Left ventricle myocardium inferior (tissue), 1 donor: ENCODE measurements around the gene VPS39. TPM values are rescaled to one million over a fixed set of nuclear protein-coding genes. Genes with fewer than 3 reads are reported as not detected.
A peak's percentile ranks its signal among the peaks of the same experiment; 100 is the strongest.

Experiments used
- DNase-seq: peaks from one replicate; pipeline ENCODE4 v3.0.0-alpha.2; 2020
- H3K27ac ChIP-seq: fragments of 200-600 bp; replicated peaks from 2 replicates; pipeline ENCODE4 v1.8.0; 2021
- H3K27me3 ChIP-seq: fragments of 200-600 bp; 2 replicates; pipeline ENCODE4 v1.8.0; 2021; ENCODE audit warnings: low read depth
- H3K36me3 ChIP-seq: fragments of 200-600 bp; 2 replicates; pipeline ENCODE4 v1.8.0; 2021
- H3K4me1 ChIP-seq: fragments of 200-600 bp; 2 replicates; pipeline ENCODE4 v1.8.0; 2021
- H3K4me3 ChIP-seq: fragments of 200-600 bp; 2 replicates; pipeline ENCODE4 v1.8.0; 2021; ENCODE audit warnings: mild to moderate bottlenecking, moderate library complexity
- H3K9me3 ChIP-seq: fragments of 200-600 bp; replicated peaks from 2 replicates; pipeline ENCODE4 v1.8.0; 2021
- intact Hi-C: fragments of 100-400 bp; cut with micrococcal nuclease; formaldehyde crosslinking; loops from one replicate; pipeline ENCODE4 v1.11.0; 2022
- total RNA-seq: library from RNA; stranded (reverse); fragmentation: NEBNext Ultra II Directional; extraction: Animal tissue kit (Norgen Biotek cat#: 25700); gene quantifications from one replicate; pipeline ENCODE4 v1.2.1, GENCODE V29; 2021
- TF ChIP-seq, protein P1 (sequence below): fragments of 200-600 bp; IDR thresholded peaks from 2 replicates; pipeline ENCODE4 v1.8.0; 2021; ENCODE audit warnings: antibody characterized with exemption, mild to moderate bottlenecking, borderline replicate concordance
- donor health status: DM: no; HTN: yes; CAD: no; lungs with severe emphysema.

VPS39 gene
- total RNA-seq, 1 donor from 2014 or later: 49.2 TPM

GRCh38 chr15:42152921-42153698 is 55.0 kb downstream of the VPS39 start:
- Histone ChIP-seq H3K4me1 (peaks cover 62% of the 10 kb centered on the region), H3K27ac (peak overlapping the region; percentile 88), H3K9me3 (no peaks in the 10 kb centered on the region), H3K27me3 (no peaks in the 10 kb centered on the region), H3K36me3 (no peaks in the 10 kb centered on the region), H3K4me3 (no peak overlapping the region)
- intact Hi-C loops: no loop called here
- no peak for DNase-seq
- TF ChIP-seq, protein P1, sequence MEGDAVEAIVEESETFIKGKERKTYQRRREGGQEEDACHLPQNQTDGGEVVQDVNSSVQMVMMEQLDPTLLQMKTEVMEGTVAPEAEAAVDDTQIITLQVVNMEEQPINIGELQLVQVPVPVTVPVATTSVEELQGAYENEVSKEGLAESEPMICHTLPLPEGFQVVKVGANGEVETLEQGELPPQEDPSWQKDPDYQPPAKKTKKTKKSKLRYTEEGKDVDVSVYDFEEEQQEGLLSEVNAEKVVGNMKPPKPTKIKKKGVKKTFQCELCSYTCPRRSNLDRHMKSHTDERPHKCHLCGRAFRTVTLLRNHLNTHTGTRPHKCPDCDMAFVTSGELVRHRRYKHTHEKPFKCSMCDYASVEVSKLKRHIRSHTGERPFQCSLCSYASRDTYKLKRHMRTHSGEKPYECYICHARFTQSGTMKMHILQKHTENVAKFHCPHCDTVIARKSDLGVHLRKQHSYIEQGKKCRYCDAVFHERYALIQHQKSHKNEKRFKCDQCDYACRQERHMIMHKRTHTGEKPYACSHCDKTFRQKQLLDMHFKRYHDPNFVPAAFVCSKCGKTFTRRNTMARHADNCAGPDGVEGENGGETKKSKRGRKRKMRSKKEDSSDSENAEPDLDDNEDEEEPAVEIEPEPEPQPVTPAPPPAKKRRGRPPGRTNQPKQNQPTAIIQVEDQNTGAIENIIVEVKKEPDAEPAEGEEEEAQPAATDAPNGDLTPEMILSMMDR: no peak

DNA sequence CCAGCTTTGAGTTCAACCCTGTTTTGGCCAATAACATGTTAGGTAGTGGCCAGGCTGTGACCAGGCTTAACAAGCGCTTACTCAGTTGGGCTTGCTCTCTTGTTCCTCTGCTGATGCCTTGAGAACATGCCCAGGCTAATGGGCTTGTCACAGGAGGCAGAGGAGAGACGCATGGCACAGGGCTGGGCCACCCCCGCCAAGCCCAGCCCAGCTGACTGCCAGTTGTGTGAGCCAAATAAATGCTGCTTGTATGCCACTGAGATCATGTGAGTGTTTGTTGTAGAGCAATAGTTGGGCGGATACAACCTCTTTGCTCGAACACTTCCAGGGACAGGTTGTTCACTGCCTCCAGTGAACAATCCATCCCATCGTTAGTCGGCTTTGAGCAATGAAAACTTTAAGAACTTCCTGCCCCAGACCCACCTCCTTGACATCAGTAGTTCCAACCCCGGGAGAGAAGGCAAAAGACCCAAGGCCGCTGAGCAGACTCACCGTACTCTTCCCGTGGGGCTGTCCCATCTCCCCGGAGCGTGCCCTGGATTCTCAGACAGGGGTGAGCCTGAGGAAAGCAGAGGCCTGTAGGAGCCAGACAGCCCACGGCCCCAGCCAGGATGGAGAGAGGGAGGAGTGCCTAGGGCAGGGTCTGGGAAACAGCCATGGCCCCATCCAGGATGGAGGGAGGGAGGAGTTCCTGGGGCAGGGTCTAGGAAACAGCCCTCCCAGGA is 55.7 kb downstream of the VPS39 start:
- intact Hi-C loops: no loop called here
- no peaks in the 10 kb centered on the region for H3K36me3 ChIP-seq
- TF ChIP-seq, protein P1: no peak
- peak overlapping the region; percentile 88 for H3K27ac ChIP-seq
- peak; percentile 61 for DNase-seq
- no peaks in the 10 kb centered on the region for H3K9me3 ChIP-seq
- H3K4me3 ChIP-seq: no peak overlapping the region
- H3K27me3 ChIP-seq: no peaks in the 10 kb centered on the region
- peaks cover 55% of the 10 kb centered on the region for H3K4me1 ChIP-seq

DNA sequence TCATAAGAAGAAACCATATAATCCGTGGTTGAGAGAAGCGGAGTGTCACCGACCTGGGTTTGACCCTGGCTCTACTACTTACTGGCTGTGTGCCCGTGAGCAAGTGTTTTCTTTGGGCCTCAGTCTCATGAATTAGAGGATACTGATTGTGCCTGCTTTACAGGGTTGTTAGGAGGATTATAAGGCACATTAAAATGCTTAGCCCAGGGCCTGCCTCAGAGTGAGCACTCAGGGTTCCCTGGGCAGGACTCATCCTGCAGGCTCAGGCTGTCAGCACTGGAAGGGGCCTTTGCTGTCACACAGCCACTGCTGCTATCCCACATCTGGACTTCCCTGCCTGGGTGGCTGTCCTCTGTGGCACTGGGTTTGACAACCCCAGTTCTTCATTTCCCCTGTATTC is 56.4 kb downstream of the VPS39 start:
- Histone ChIP-seq H3K9me3 (no peaks in the 10 kb centered on the region), H3K27ac (peak overlapping the region; percentile 88), H3K4me3 (no peak overlapping the region), H3K4me1 (peaks cover 51% of the 10 kb centered on the region), H3K27me3 (no peaks in the 10 kb centered on the region), H3K36me3 (no peaks in the 10 kb centered on the region)
- intact Hi-C loops: no loop called here
- DNase-seq: no peak
- TF ChIP-seq, protein P1: no peak

- intact Hi-C loops: no loop called here
- H3K27me3 ChIP-seq: no peaks in the 10 kb centered on the region
- DNase-seq: no peak
- peak overlapping the region; percentile 88 for H3K27ac ChIP-seq
- no peaks in the 10 kb centered on the region for H3K36me3 ChIP-seq
- TF ChIP-seq, protein P1: no peak
- H3K4me3 ChIP-seq: no peak overlapping the region
- H3K4me1 ChIP-seq: peaks cover 46% of the 10 kb centered on the region
- H3K9me3 ChIP-seq: no peaks in the 10 kb centered on the region
These were observed 57.0 kb downstream of the VPS39 start for GRCh38 chr15:42151141-42151561.

DNA sequence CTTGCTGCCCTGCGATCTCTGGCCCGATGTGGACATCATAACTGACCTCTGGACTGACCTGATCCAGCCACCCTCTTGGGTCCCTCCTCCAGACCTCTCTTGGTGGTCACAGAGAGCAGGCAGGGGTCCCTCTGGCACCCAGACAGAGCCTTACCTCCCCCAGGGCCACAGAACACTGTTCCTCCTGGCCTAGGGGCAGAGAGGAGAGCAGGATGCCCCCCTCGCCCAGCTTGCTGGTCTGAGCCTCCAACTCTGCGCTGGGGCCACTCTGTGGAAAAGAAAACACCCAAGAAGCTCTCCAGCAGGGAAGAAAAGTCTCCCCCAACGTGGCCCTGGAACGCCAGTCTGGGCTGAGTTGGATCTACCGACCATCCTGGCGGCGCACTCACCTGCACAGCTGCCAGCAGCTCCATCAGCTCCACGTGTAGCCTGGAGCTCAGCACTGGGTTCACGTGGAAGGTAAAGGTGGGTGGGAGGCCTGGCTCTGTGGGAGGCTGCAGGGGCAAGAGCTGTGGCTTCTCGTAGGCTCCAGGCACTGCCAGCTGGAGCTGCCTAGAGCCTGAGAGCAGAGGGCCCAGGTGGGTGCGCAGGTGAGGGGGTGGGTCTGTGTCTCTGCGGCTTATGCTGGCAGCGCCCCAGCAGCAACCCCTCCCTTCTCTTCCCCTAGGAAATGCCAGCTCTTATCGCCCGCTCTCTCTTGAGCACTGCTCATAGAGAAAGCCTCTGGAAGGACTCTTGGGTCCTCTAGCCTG is 57.7 kb downstream of the VPS39 start:
- Histone ChIP-seq H3K4me3 (no peak overlapping the region), H3K4me1 (peaks cover 40% of the 10 kb centered on the region), H3K27ac (no peak overlapping the region), H3K36me3 (no peaks in the 10 kb centered on the region), H3K9me3 (no peaks in the 10 kb centered on the region), H3K27me3 (no peaks in the 10 kb centered on the region)
- TF ChIP-seq, protein P1: no peak
- no peak for DNase-seq
- intact Hi-C loops: no loop called here
